ENCODE measurements around the gene NEK10. TPM values are rescaled to one million over a fixed set of nuclear protein-coding genes. Genes with fewer than 3 reads are reported as not detected.
A peak's percentile ranks its signal among the peaks of the same experiment; 100 is the strongest.
"Not testable (repeated sequence)": the region's sequence is repeated elsewhere in the genome, so short reads cannot be mapped to it uniquely, and the experiment has no call there.

NEK10 gene
- total RNA-seq, 1 donor from 2014 or later: 15.5 TPM

DNA sequence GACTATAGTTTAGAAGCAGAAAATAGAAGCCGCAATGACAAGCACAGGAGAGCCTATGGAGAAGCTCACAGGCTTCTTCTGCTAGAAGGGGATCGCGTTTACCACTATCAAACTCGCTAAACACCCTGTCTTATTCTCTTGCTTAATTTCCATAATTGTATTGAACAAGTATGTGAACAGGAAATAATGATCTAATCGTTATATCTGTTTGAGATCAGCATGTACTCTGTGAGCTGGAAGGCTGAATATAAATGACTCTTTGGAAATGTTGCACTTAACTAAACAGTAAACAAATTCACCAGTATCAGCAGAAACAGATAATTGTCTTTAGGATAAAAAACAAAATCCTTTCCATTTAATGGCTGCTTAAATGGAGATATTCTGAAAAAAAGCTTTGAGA is 15.0 kb downstream of the NEK10 start:
- DNase-seq (ENCODE audit: low read depth): no peak

DNA sequence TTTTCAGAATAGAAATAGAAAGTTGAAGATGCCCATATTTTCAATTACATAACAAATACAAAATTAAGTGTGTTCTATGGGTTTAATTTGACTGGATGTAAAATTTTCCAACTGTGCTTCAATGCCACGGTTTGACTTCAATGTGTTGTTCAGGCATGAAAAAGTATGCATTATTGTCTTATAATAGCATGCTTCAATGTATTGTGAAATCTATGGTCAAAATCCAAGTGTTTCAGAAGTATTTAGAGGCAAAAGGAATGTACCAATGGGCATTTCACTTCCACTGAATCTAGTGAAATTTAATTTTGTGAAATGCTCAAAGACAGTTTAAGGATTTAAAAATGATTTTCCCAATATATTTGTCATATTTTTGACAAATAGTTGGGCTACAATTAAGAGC is 16.0 kb downstream of the NEK10 start:
- no peak for DNase-seq (ENCODE audit: low read depth)

DNA sequence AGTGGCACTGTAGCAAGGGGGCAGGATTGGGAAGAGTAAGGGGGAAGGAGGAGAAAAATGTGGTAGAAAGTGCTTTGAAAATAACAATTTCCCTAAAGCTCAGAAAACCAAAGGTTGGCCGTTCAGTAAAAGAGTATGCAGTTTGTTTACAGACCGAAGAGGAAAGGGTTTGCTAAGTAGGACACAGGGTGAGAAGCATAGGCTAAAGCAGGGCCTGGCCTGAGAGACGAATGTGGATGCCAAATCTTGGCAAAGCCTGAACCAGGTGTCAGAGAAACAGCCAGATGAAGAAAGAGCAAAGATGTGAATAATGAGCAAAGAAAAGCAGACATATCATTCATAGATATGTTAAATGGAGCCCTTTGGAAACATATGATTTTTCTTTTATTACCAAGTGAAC is 17.1 kb downstream of the NEK10 start:
- no peak for DNase-seq (ENCODE audit: low read depth)

DNA sequence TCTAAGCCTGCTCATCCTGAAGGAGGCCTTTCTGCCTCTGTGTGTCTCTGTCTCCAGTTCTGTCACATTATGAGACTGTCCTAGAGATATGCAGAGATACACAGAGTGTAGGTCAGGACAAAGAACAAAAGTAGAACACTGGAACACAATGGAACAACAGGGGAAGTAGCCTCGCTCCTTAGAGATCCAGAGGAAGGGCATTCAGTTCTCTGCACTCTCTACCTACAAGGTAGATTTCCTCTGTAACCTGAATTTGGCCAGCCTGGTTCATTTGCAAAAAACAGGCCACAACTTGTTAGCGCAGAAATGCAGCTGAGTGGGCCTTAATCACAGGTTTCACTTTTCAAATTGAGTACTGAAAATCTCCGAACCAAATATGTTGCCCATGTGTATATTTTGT is 19.4 kb downstream of the NEK10 start:
- no peak for DNase-seq (ENCODE audit: low read depth)

DNA sequence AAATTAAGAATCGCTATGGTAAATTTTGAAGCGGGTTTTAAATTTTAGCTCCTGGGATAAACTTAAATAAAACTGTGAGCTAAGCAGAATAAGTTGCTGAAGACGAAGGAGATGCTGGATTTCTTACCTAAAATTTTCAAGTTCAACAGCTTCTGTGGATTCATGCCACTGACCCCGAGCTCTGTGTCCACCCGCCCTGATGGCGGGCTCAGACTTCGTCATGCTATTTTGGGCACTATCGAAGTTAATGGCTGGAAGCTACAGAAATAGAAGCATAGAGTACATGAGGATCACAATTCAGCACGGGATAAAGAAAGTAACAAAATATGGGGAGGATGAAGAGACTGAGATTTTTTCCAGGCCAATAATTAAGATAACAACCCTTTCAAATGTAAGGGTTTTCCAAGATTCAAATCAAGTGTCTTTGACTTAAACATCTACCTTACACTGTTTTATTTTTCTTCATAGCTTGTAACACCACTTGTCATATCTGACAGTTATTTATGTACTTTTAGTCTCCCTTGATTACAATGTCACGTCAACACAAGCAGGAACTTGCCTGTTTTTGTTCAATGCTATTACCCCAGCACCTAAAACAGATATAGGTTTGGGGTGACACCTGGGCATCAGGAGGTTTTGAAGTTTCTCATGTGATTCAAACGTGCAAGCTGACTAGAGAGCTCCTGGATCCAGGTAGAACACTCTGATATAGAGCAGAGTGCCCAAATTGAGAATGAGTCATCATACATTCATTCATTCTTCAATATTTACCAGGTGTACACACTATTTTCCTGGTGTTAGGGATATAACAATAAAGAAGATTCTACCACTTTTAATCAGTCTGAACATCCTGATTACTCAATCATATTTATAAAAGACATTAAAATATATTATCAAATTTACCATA is 23.0 kb downstream of the NEK10 start:
- no peak for DNase-seq (ENCODE audit: low read depth)

DNA sequence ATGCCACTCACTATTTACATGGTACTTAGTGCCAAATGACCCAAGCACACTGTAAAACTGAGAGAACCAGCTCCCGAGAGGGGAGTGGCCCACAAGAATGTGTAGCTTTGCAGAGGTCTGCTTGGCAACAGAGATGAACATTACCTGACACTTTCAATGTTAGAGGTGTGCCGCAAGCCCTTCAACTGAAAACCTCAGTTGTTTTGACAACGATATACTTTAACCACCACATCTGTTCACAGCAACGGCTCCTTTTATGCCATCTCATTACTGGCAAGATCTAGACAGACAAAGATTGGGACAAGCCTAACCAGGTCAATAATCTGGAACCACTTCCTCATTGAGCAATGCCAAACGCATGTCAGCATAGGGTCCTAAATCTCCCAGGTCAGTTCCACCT is 23.7 kb downstream of the NEK10 start:
- peak; percentile 16 for DNase-seq (ENCODE audit: low read depth)

DNA sequence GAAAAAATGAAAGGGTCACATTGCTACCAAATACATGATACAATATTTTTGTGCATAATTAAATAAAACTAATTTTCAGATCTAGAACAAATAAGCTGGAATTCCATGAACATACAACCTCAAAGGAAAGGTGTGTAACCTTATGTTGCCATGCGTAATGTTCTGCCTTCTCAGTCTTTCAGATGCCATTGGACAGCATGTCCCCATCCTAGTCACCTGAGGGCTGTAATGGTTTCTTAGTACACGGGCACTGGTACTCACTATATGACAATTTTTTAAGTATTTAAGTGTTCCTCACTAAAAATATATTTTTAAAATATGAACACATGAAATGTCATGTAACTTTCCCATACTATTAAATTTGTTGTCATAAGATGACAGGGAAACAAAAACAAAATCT is 24.1 kb downstream of the NEK10 start:
- DNase-seq (ENCODE audit: low read depth): no peak

DNA sequence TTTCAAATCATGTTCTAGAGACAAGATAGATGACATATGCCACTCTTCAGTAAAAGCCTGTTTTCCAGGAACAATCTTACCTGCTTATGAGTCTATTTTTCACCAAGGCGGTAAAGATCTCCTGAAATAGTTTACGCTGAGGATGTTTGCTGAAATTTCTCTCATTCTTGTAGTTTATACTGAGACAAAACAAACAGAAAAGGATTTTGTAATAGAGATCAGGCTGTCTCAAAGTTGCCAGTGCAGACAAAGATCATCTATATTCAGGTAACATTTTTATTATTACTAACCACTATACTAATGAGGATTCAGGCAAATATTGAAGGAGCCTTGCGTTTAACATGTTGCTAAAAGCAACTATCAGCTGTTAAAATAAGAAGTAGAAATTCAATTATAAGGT is 25.0 kb downstream of the NEK10 start:
- DNase-seq (ENCODE audit: low read depth): no peak

DNA sequence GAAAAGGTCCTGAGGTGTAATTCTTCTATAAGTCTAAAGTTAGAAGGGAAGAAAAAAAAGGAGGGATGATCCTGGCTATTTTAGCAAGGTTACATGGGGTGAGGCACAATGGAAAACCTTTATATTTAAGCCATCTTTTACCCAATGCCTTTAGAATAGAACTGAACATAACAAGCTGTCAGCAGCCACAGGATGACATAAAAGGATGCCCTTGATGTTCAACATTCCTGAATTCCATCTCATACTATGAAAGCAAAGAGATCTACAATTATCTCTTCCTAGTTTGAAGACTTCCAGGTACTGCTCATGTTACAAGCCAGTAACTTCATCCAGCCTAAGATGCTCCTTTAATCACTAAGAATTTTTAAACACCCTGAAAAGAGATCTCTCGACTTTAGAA is 26.9 kb downstream of the NEK10 start:
- DNase-seq (ENCODE audit: low read depth): no peak

DNA sequence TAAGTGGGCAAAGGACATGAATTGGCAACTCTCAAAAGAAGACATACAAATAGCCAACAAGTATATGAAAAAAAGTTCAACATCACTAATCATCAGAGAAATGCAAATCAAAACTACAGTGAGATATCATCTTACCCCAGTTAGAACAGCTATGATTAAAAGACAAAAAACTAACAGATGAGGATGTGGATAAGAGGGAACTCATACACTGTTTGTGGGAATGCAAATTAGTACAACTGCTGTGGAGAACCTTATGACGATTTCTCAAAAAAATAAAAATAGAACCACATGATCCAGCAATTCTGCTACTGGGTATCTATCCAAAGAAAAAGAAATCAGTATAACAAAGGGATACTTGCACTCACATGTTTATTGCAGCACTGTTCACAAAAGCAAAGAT is 28.6 kb downstream of the NEK10 start:
- no peak for DNase-seq (ENCODE audit: low read depth)

DNA sequence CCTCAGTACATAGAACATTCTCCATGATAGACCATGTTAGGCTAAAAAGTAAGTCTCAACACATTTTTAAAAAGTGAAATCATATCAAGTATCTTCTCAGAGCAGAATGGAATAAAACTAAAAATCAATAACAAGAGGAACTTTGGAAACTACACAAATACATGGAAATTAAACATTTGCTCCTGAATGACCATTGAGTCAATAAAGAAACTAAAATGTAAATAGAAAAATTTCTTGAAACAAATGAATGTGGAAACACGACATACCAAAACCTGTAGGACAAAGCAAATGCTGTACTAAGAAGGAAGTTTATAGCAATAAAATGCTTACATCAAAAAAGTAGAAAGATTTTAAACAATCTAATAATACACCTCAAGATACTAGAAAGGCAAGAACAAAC is 33.6 kb downstream of the NEK10 start:
- DNase-seq (ENCODE audit: low read depth): no peak

DNA sequence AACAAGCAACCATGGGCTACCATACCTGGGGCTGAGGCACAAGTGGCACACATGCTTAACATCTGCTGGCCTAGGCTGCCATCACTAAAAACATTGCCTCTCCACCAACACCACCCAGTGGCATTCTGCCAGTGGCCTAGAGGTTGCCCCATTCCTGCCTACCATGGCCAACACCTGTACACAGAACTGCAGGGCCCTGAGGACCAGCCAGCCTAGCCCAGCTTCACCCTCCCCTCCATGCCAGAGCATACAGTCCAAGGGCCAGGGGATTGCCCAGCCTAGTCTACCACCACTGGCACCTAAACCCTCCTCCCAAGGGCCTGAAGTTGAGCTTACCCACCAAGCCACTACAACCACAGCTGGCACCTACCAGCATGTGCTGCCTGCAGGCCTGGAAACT is 35.3 kb downstream of the NEK10 start:
- DNase-seq (ENCODE audit: low read depth): no peak

DNA sequence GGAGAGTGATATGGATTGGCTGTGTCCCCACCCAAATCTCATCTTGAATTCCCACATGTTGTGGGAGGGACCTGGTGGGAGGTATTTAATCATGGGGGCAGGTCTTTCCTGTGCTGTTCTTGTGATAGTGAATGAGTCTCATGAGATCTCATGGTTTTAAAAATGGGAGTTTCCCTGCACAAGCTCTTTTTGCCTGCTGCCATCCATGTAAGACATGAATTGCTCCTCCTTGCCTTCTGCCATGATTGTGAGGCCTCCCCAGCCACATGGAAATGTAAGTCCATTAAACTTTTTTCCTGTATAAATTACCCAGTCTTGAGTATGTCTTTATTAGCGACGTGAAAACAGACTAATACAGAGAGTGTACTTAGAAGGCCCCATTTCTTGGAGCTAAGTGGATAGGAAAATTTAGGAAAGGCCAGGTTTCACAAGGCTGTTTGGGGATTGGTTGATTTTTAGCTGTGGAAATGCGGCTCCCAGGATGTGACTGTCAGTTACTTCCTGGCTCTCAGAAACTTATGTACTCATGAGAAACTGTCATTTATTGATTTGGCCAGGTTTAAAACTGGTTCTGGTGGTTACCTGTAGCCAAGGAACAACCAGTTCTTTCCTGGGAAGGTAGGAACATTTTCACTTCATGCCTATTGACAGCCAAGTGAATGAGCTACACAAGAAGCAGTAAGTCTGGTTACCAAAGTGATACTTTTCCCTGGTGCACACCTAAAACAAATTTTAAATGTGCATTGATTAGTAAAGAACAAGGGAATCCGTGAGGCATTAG is 40.0 kb downstream of the NEK10 start:
- DNase-seq (ENCODE audit: low read depth): not testable (repeated sequence)

DNA sequence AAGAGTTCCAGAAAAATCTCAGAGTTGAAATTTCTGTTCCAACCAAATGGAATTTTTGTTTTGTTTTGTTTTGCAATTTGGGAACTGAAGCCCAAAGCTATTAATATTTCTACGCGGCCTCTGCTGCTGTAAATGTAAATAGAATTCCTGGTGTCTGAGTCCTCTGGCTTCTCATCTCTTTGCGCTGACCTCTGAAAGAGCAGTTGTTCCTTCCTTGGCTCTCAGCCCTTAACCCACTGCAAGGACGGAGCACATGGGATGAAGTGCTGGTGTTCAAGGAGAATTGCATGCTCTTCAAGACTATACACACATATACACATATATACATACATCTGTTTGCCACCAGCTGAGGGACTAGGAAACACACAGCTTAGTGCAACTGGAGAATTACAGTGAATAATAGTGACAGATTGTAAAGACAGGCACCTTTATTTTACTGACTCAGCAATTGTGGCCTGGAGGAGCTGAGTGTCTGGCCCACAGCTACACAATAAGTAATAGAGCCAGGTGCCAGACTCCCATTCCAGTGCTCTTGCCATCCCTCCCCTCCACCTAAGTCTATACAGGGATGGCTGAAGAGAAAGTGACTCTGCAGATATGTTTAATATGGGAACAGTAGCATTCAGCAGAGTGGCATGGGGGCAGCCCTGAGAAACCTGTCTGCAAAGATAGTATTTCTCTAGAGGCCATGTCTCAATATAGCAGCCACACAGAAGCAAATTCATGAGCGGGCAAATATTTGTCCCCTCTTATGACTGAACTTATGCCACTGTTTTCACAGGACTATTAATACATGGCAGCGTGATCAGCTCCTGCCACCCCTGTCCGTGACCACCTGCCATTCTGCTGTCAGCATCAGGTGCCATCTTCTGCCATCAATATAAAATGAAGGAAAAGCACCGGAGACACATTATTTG is 42.3 kb downstream of the NEK10 start:
- no peak for DNase-seq (ENCODE audit: low read depth)

DNA sequence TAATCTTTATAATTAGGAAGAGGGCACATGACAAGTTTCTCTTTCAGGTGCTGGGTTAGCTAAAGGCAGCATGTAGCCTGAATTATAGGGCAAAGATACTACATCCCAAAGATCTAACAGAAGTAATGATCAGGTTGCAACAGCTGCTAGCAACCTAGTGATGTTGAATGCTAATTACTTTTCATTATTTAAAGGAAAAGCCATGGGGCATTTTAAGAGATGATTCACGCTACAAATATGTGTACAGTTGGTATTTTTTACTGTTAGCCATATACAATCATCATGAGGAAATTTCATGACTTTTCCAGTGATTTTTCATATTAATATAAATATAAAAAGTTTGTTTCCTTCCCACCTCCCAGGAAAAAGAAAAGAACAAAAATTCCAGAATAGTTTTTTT is 43.0 kb downstream of the NEK10 start:
- no peak for DNase-seq (ENCODE audit: low read depth)

DNA sequence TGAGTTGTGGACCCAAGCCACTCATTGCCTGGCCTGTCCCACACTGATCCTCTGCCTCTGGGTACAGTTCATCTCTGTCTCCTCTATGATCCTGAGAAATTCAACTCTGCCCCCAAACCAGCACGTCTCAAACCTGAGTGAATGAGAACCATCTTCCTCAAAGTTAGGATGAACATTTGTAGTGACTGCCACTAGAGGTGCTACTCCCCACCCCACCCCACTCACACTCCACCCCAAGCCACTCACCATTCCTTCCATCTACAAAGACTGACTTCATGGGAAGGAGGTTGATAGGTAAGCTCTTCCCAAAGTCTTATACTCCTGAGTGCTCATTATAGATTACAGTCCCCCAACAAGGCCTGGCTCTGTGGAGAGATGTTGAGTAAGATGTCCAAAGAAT is 43.8 kb downstream of the NEK10 start:
- no peak for DNase-seq (ENCODE audit: low read depth)

DNA sequence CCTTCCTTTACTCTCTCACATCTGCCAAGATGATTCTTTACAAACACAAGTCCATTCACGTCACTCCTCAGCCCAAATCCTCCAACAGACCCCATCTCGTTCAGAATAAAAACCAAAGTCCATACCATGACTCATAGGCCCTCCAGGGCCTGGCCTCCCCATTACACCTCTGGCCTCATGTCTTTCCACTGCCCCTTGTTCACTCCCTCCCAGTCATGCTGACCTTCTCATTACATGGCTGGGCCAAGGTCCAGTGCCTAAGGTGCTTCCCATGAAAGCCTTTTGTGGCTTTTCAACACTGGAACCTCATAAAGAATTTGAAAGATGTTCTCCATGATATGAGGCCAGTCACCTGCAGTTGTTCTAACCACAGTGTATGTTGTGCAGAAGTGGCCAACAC is 44.5 kb downstream of the NEK10 start:
- DNase-seq (ENCODE audit: low read depth): peak; percentile 18

DNA sequence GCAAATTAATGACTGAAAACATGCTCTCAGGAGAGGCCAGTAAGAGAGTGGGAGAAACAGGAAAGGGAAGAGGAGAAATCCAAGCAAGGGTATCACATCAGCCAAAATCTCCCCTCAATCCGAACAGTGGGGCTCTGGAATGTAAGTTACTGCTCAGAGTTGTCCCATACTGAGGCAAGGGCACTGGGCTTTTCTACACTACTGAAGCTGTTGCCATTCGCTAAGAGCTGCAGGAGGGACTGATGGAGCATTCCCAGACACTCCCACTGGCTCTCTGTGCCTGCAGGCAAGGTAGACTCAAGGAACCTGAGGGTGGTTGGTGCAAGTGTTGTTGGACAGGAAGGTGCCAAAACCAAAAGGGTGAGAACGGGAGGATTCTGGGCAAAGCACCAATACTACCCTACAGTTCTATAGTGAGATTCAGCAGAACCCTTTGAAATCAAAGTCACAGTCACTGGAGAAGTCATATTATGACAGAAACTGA is 46.1 kb downstream of the NEK10 start:
- DNase-seq (ENCODE audit: low read depth): no peak

DNA sequence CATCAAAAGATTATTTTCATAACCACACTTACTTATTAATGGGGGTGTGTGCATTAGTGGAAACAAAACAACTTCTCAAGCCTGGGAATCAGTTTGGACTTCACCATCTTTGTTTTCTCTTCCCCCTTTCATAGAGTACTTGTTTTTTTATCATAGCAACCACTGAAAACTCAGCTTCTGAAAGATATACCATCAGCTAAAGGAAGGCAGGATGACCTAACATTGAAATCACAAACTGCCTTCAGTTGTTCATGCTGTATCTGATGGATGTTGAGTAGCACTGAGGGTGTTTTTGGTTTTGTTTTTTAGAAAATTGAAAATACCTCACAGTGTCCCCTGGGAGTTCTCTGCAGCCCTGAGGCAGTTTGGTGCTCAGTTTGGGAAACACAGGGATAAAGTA is 46.5 kb downstream of the NEK10 start:
- DNase-seq (ENCODE audit: low read depth): no peak

DNA sequence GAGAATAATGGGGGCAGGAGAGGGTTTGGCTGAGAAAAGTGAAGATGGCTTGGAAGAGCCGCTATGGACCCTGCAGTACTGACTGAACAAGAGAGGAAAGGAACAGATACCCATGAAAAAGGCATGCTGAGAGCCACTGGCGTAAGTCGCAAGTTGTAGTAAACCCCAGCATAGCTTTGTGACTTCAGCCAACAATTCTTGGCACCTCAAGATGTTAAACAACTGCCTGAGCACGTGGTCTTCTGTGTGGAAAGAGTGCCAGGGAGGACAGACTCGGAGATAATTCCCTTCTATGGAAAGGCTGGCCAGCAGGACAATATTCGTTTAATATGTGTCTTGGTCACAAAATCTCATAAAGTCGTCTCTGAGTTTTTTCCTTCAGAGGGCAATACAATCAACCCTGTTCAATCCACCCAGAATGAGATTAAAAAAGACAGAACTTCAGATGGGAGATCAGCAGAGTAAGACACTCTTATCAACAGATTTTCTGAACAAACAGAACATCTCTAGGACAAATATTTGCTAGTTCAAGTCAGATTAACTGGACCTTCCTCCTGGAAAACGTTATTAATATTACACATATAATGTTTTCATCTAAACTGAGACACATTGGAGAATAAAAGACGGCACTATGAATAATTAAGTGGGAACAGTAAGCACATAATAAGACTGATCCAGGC is 49.2 kb downstream of the NEK10 start:
- DNase-seq (ENCODE audit: low read depth): no peak

DNA sequence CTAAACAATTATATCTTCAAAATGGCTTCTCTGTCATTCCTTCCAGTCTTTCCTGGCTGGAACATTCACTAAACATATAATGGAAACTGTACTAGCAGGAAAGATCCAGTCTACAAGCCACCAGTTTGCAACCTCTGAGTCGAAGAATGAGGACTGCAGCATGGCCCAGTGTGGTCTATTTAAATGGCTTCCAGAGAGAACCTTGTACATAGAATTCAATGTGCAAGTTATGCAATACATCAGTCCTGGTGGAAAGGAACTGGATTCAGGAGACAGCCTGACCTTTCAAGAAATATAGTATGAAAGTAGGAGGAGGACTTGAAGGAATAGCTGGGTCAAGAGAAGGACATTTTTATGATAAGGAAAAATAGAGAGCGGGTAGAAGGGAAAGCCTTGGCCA is 49.9 kb downstream of the NEK10 start:
- DNase-seq (ENCODE audit: low read depth): no peak
